Measurements from ENCODE around the gene GTF3C1.

Gene GTF3C1

GRCh38 chr16:27514806-27515205, 34.9 kb downstream of the GTF3C1 start:
- DNase-seq: no peak

- no peak for DNase-seq
These were observed 37.9 kb downstream of the GTF3C1 start for GRCh38 chr16:27511657-27512448.

- no peak for DNase-seq
These were observed 41.2 kb downstream of the GTF3C1 start for GRCh38 chr16:27508476-27508875.

- no peak for DNase-seq
These were observed 42.9 kb downstream of the GTF3C1 start for GRCh38 chr16:27506771-27507170.

GRCh38 chr16:27505297-27506236, 44.1 kb downstream of the GTF3C1 start:
- DNase-seq: no peak

- DNase-seq: no peak
These were observed 46.1 kb downstream of the GTF3C1 start for GRCh38 chr16:27503662-27504061.

- DNase-seq: no peak
These were observed 48.9 kb downstream of the GTF3C1 start for GRCh38 chr16:27500801-27501200.

- no peak for DNase-seq
These were observed 50.1 kb downstream of the GTF3C1 start for GRCh38 chr16:27499659-27500055.

GRCh38 chr16:27498916-27499658, 50.6 kb downstream of the GTF3C1 start:
- DNase-seq: no peak

- DNase-seq: no peak
These were observed 51.5 kb downstream of the GTF3C1 start for GRCh38 chr16:27498031-27498825.

- DNase-seq: no peak
These were observed 54.5 kb downstream of the GTF3C1 start for GRCh38 chr16:27495191-27495590.

- no peak for DNase-seq
These were observed 57.1 kb downstream of the GTF3C1 start for GRCh38 chr16:27492588-27492979.

- no peak for DNase-seq
These were observed 57.7 kb downstream of the GTF3C1 start for GRCh38 chr16:27491894-27492587.

- DNase-seq: no peak
These were observed 59.8 kb downstream of the GTF3C1 start for GRCh38 chr16:27489906-27490305.

GRCh38 chr16:27489421-27489820, 60.3 kb downstream of the GTF3C1 start:
- DNase-seq: no peak

- DNase-seq: no peak
These were observed 63.0 kb downstream of the GTF3C1 start for GRCh38 chr16:27486760-27487159.

- DNase-seq: no peak
These were observed 63.4 kb downstream of the GTF3C1 start for GRCh38 chr16:27486344-27486743.

- no peak for DNase-seq
These were observed 63.9 kb downstream of the GTF3C1 start for GRCh38 chr16:27485811-27486210.

- DNase-seq: no peak
These were observed 64.6 kb downstream of the GTF3C1 start for GRCh38 chr16:27485126-27485525.

GRCh38 chr16:27483624-27484023, 66.1 kb downstream of the GTF3C1 start:
- no peak for DNase-seq

- DNase-seq: no peak
These were observed 66.7 kb downstream of the GTF3C1 start for GRCh38 chr16:27483088-27483437.
